ENCODE results near the gene MS4A6E. TPM values are rescaled to one million over a fixed set of nuclear protein-coding genes. Genes with fewer than 3 reads are reported as not detected.
"Not testable (repeated sequence)": the region's sequence is repeated elsewhere in the genome, so short reads cannot be mapped to it uniquely, and the experiment has no call there.

Gene MS4A6E
- total RNA-seq, 4 donors from 2014 or later = not detected

GRCh38 chr11:60357771-60358170, 30.7 kb downstream of the MS4A6E start:
- Histone ChIP-seq H3K27me3 (peaks cover 6% of the 10 kb centered on the region), H3K27ac (no peak overlapping the region), H3K4me3 (no peak overlapping the region), H3K9me3 (peaks cover 0 to 10% (median 0%) of the 10 kb centered on the region in 3 donors), H3K4me1 (no peaks in the 10 kb centered on the region), H3K36me3 (no peaks in the 10 kb centered on the region)
- no peak for ATAC-seq
- no peak for TF ChIP-seq POLR2AphosphoS5 (IDR thresholded peaks at IDR 0.05)
- TF ChIP-seq EP300 (IDR thresholded peaks at IDR 0.05) = no peak
- no peak for TF ChIP-seq CTCF (IDR thresholded peaks at IDR 0.05)
- no peak for TF ChIP-seq POLR2A (IDR thresholded peaks at IDR 0.05)
- 29 to 40% methylated on average over 1 to 2 of the region's 2 CpGs for WGBS, 2 donors (ENCODE audit: low coverage in 1 of 2)

DNA sequence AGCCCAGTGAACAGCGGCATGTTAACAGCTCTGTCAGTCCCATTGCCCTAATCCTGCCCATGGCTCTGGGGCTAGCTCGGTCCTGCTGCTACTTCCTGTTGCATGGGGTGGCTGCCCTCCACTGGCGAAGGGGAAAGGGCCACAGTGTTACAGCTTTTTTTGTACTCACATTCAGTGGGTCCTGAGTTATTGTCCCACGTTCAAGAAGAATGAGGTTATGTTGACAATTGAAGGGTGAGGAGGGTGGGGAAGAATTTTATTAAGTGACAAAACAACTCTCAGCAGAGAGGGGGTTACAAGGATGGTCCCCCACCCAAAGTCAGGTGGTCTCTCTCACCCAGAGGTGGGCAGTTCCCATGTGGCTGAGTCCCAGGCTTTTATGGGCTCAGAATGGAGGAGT, 33.6 kb downstream of the MS4A6E start:
- 66 to 71% methylated on average over 1 to 2 of the region's 4 CpGs for WGBS, 2 donors (ENCODE audit: low coverage in 1 of 2)
- Histone ChIP-seq H3K4me1 (no peaks in the 10 kb centered on the region), H3K27ac (no peak overlapping the region), H3K27me3 (peaks cover 20% of the 10 kb centered on the region), H3K4me3 (no peak overlapping the region), H3K36me3 (no peaks in the 10 kb centered on the region), H3K9me3 (peaks cover 0 to 10% (median 0%) of the 10 kb centered on the region in 3 donors)
- TF ChIP-seq POLR2AphosphoS5 (IDR thresholded peaks at IDR 0.05) (no peak), CTCF (IDR thresholded peaks at IDR 0.05) (no peak), POLR2A (IDR thresholded peaks at IDR 0.05) (no peak), EP300 (IDR thresholded peaks at IDR 0.05) (no peak)
- ATAC-seq = no peak

DNA sequence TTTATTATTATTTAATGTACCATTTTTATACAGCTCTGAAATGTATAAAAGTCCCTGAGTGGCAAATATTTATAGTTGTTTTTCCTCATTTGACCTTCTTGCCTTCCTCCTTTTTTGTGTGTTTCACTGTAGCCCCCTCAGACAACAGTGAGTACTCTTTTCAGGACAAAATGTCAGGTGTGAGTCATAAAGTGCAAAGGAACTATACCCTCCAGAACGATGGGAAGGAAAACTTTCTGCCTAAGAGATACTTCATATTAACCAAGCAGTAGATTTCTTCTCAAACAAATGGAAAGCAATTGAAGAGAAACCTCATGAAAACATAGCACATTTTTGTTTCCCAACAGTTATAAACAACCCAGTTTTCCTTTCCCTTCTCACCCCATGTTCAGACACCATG, 35.2 kb downstream of the MS4A6E start:
- TF ChIP-seq CTCF (IDR thresholded peaks at IDR 0.05) (no peak), POLR2AphosphoS5 (IDR thresholded peaks at IDR 0.05) (no peak), EP300 (IDR thresholded peaks at IDR 0.05) (no peak), POLR2A (IDR thresholded peaks at IDR 0.05) (no peak)
- Histone ChIP-seq H3K27me3 (peaks cover 20% of the 10 kb centered on the region), H3K4me3 (no peak overlapping the region), H3K4me1 (no peaks in the 10 kb centered on the region), H3K36me3 (no peaks in the 10 kb centered on the region), H3K27ac (no peak overlapping the region), H3K9me3 (peaks cover 0 to 10% (median 0%) of the 10 kb centered on the region in 3 donors)
- WGBS, 2 donors (ENCODE audit: low coverage in 1 of 2) = 25 to 42% methylated on average over 1 of the region's 1 CpG
- no peak for ATAC-seq

DNA sequence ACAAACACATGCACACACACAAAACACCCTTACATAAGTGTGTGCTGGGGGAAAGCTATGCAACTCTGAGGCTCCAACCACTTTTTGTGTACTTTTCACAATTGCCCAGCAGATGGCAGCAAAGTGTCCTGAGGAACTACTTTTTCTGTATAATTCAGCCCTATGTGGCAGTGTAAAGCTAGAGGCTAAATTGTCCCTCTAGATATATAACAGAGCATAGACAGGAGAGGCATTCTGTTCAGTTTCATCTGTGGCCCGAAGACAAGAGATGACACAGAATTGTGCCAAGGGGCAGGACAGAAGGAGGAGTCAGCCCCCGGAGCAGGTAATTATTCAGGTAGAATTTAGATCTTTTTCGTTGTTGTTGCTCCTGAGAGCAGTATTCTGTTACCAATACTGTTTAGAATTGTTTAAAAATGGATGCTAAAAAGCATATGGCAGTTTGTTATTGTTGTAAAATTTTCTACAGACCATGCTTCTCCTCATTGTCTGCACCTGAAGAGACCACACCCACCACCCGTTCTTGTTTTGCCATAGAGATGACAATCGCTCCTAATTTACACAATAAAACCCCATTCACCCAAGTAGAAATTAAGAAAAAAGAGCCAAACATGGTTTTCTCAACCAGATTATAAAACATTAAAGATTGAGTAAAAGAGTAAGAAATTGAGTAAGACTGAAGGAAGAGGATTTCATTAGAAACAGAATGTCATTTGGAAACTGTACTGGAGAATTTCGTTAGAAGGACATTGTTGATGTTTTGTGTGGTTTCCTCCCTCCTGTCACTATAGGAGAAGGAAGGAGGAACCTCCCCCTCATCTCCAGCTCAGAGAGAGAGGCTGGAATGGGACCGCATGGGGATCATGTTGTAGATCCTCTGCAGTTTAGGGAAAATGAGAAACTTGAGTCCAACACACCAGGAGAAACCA, 36.8 kb downstream of the MS4A6E start:
- Histone ChIP-seq H3K36me3 (no peaks in the 10 kb centered on the region), H3K4me3 (no peak overlapping the region), H3K9me3 (peaks cover 0 to 10% (median 0%) of the 10 kb centered on the region in 3 donors), H3K27me3 (peaks cover 25% of the 10 kb centered on the region), H3K27ac (peak overlapping the region in 1 of 4 donors; percentile 44), H3K4me1 (no peaks in the 10 kb centered on the region)
- peak; percentile 50 for ATAC-seq
- WGBS, 2 donors (ENCODE audit: low coverage in 1 of 2) = 51 to 53% methylated on average over 6 to 7 of the region's 7 CpGs
- TF ChIP-seq POLR2AphosphoS5 (IDR thresholded peaks at IDR 0.05) (no peak), CTCF (IDR thresholded peaks at IDR 0.05) (peak in 3 of 4 experiments; percentile 19 to 70 (median 35))

- H3K4me1 ChIP-seq, ATAC-seq, H3K27ac ChIP-seq, H3K36me3 ChIP-seq, H3K4me3 ChIP-seq, H3K9me3 ChIP-seq: not testable (repeated sequence)
- peaks cover 28% of the 10 kb centered on the region for H3K27me3 ChIP-seq
- 50 to 82% methylated on average over 2 to 15 of the region's 15 CpGs for WGBS, 2 donors (ENCODE audit: low coverage in 1 of 2)
Observed at GRCh38 chr11:60366262-60366904, 39.3 kb downstream of the MS4A6E start.
